Central memory CD4-positive, alpha-beta T cell (primary cell): ENCODE data around the gene OCA2.
"Not testable (repeated sequence)": the region's sequence is repeated elsewhere in the genome, so short reads cannot be mapped to it uniquely, and the experiment has no call there.

Experiments
- DNase-seq: peaks from one replicate; pipeline ENCODE4 v3.0.0; 2022

The OCA2 gene

DNA sequence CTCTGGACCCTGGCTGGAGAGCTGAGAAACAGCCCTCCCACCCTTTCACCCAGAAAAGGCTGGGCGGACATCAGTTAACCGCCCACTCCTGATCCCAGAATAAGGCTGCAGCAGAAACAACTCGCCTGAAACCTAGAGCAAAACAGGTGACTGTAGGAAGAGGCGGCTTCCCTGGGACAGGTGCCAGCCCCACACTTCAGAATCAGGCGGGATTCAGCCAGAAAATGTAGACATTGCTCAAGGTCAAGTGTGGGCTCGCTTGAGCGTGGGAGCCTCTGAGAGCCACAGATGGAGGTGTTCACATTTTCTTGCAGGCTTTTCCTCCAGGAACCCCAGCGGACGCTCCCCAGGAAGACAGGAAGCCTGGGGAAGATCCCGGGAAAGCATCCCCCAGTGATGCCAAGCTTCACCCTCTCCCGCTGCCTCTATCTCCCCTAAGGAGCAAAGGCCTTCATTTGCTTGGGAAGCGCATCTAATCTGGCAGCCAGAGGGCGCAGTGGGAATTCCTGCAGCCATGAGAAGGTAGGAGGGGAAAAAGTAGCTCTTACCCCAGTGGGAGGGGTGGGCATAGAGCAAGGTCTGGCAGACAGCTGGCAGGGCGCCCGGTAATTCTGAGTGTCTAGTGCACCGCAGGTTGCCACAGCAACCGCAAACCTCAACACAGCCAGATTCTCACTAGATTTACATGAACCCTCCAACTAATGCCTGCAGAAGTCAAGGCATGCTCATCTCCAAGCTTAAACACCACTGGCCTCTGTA, 77.7 kb downstream of the OCA2 start:
- DNase-seq: no peak

GRCh38 chr15:28020644-28021043, 78.5 kb downstream of the OCA2 start:
- no peak for DNase-seq

- no peak for DNase-seq
Observed at GRCh38 chr15:28019594-28020309, 79.4 kb downstream of the OCA2 start.

- no peak for DNase-seq
Observed at GRCh38 chr15:28018291-28019044, 80.6 kb downstream of the OCA2 start.

GRCh38 chr15:28017423-28017924, 81.6 kb downstream of the OCA2 start:
- no peak for DNase-seq

DNA sequence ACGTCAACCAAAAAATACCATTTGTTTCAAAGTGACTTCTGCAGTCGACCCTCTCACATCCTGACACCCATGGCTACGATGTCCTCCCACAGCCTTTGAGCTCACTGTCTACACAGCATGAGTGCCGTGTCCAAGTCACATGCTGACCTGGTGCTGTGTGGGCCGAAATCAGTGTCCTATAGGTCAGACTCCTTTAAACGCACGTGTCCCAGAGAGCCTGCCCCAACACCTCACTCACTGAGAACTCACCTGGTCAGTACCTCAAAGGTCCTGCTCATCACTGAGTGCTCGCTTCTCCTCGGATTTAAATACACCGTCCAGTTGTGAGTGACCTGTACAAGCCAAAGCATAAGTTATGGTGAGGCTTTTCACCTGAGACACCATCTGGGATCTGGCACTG, 83.3 kb downstream of the OCA2 start:
- DNase-seq: no peak

DNA sequence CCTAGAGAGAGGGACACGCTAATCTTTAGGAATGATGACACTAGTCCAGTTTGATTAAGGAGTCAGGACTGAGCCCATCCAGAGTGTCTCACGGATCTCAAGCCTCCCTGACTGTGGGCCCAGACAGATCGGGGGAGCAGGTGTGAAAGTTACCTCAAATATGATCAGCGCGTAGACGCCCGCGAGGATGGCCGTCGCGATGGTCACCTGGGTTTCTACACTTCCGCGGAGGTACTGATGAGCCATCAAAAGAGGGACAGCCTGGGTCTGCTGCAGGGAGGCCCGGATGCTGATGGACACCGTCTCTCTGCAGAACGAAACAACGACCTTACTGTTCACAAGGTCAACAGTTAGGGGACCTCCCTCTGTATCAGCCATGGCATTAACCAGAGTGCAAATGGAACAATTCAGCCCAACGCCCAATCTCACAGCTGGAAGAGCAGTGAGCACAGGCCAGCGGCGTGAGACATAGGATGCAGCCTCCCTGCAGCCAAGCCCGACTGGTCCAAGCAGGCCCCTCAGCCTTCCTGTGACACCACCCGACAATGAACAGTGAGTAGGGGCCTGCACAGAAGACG, 84.4 kb downstream of the OCA2 start:
- DNase-seq: no peak

DNA sequence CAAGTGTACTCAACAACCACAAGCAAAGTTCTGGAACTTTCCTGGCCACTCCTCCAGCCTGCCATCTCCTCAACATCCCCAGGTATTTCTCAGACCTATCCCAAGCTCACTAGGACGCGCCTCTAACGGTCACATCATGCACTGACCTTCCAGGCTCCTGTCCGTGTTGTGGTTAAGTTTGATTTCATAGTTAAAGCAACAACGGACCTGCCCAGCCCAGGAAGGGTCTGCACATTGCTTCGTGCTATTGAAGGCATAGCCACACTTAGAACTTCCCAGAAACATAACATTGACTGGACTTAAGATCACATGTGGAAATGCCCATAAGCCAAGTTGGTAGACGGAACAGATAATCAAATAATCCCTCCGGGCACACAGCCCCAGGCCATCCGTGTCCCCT, 85.1 kb downstream of the OCA2 start:
- DNase-seq: no peak

DNA sequence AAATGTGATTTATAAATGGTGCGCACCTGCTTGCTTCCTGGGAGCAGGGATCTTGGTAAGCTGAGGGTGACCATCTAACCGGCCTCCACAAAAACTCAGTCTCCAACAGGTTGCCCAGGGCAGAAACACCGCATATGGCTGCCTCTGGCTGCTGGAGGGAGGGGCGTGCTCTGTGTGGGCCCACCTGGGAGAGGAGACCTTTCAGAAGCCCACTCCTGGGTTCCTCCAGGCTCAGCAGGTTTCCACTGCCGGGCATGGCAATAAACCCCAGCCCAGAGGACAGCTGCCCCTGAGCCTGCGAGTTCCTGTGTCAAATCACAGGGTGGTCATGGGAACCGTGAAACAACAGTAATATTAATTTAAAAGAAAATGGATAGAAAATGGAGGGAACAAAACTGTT, 85.6 kb downstream of the OCA2 start:
- DNase-seq: no peak

DNA sequence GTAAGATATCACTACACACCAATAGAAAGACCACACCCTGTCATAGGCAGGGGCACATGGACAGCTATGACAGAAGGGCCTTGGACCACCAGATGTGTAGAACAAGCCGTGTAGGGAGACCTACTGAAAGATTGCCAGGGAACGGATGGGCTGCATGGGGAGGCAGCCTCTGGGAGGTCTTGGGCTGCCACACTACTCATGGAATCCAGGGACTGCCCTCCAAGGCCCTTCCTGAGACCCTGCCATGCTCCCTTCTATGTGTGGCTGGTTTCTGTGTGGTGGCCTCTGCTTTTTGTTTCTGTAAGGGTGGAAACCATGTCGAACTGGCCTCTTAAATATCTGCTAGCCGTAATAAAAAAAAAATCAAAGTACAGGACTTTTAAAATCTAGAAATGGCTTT, 86.9 kb downstream of the OCA2 start:
- no peak for DNase-seq

DNA sequence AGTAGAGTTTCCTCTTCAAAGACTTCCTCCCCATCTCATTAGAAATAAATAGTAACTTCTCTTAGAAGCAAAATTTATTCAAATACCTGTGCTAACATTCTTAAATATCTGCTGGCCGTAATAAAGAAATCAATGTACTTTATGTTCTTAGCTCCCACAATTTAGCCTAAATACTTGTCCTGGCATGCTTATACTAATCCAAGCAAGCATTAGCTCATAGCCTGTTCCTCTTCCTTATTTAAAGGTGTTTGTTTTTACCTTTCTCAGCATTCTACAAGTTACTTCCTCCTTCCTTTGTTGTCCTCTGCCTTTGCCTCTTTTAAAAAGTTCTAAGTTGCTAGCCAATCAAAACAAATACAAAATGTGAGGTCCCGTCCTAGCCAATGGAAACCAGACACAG, 90.9 kb downstream of the OCA2 start:
- not testable (repeated sequence) for DNase-seq

- DNase-seq: no peak
Observed at GRCh38 chr15:28006116-28006905, 92.8 kb downstream of the OCA2 start.

- DNase-seq: no peak
Observed at GRCh38 chr15:28005004-28005527, 94.0 kb downstream of the OCA2 start.

- DNase-seq: no peak
Observed at GRCh38 chr15:28004143-28005003, 94.7 kb downstream of the OCA2 start.

- no peak for DNase-seq
Observed at GRCh38 chr15:28003302-28004037, 95.6 kb downstream of the OCA2 start.

DNA sequence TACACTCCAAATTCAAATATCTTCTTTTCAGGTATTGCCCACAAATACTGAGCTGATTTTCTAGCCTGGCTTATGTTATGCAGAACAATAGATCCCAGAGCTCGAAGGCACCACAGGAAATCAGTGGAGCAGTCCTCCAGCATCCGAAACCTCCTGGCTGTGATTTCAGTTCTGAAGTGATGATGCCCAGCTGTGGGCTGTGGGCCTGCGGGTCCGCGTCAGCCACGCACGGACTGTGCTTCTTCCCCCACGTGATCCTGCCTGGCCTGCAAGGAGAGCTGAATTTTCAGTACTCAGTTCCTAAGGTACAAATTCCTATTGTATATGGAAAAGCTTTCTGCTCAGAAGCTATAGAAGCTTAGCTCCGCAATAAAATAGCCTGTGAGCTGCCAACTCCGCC, 96.2 kb downstream of the OCA2 start:
- DNase-seq: no peak

DNA sequence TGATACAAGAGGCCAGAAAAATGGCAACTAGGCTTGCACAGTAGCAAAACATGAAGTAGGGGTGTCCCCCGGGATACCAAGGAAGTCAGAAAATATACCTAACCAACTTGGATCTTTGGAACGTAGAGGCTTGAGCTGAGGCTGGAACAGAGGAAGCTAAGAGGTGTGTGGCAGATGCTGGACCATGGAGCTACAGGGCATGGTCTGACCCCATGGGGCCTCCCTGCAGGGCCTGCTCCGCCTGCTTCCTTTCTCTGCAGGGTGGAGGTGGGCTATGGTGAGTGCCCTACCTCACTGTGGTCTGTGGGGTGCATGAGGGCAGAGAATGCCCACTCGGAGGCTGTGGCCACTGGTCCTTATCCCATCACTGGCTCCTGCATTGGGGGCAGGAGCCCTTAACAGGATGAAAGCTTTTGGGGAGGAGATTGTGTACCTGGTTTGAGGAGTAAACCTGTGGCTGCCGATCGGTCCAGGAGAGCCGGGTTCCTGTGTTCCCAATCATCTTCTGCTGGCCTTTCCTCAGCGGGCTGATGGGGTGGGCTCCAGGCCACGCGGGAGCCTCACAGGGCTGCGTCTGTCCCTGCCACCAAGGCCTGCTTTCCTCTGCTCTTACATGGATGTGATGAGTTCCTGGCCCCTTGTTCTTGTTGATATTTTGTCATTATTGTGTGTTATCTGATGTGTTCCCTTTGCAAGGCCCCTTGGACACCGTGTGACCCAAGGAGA, 96.8 kb downstream of the OCA2 start:
- DNase-seq: no peak

DNA sequence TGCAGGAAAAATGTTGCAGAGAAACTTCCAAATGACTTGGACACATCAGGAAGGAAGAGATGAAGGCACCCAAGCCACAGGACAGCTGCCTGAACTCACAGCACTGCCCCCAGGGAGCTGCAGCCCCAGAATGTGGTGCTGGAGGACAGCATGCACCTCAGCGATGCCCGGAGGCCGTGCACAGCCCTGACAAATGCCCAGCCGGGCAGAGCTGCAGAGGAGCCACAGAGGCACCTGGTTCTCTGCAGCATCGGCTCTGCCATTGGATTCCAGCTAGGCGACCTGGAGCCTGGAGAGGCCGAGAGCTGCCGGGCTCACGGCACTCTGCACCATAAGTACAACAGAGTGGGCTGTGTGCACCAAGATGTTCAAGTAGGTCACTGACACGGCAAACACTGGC, 97.5 kb downstream of the OCA2 start:
- DNase-seq: no peak

- DNase-seq: no peak
Observed at GRCh38 chr15:27993996-27994780, 104.9 kb downstream of the OCA2 start.
